HG02943 (cell line): ENCODE data around the gene VSTM2L.
A peak's percentile ranks its signal among the peaks of the same experiment; 100 is the strongest.

Experiments
- ATAC-seq: cut with Tn5 transposase; IDR thresholded peaks from one replicate; pipeline ENCODE4 v1.9.1; 2021; ENCODE audit warnings: mild to moderate bottlenecking, low read depth, moderate library complexity; ENCODE audit not compliant: unreplicated experiment

The VSTM2L gene

GRCh38 chr20:37983286-37983685 is 80.4 kb downstream of the VSTM2L start:
- no peak for ATAC-seq

GRCh38 chr20:37984018-37984785 is 81.3 kb downstream of the VSTM2L start:
- no peak for ATAC-seq

DNA sequence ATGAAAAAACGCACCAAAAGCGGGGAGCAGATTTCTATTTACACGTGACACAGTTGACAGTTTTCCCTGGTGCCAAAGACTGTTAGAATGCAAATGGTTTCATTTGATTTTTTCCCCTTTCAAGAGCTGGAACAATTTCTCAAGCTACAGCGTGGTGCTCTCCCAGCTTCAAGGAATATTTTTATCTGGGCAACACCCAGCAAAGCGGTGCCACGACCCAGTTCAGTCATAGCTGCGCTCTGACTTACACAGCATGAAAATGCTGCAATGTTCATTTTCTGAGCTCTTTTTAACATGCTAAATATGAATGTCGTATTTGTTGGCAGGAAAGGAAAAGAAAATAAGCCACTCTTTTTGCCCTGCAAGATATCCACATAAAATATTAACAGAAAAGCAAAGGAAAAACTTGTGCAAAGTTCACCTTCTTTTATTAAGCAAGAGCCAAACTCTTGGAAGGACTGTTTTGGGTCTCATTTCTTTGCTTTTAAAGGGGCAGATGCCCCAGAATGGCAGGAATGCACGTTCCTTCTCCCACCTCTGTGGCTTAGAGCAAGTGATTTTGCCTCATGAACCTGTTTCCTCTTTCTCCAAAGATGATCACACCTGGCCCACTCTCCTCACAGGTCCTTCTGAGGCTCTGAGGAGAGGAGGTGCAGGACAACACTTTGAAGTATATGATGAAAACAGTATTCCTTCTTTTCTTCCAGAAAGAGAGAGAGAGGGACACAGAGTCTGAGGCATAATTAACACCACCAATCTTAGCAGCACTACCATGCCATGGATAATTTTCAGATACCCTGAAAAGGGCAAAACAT is 83.3 kb downstream of the VSTM2L start:
- ATAC-seq = no peak

GRCh38 chr20:37986873-37987601 is 84.1 kb downstream of the VSTM2L start:
- no peak for ATAC-seq

DNA sequence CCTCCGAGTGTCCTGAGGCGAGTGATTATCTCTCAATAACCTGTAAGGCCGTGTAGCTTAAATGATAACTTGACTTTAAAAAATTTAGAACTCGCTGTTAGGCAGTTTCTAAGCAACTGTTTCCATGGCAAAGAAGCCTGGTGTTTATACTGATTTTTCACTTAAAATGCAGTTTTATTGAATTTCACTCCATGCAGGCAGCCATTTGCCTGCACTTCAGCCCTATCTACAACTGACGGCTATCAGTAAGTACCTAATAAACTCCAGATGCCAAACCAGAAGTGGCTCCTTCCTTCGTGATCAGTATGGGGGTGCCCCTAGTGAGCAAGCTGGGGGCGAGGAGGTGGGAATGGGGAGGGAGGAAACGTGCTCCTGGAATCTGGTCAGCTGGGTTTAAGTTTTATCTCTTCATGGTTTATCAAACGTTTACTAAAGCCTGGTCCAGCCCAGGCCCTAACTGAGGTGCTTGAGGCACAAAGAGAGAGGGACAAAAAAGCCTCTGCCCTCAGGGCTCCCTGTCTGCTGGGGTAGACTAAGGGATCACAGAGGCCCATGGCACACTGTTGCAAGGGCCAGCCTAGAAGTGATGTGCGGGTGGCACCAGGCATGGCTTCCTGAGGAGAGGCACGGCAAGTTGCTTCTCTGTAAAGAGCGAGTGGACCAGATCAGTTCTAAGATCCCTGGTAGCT is 84.8 kb downstream of the VSTM2L start:
- ATAC-seq = no peak

DNA sequence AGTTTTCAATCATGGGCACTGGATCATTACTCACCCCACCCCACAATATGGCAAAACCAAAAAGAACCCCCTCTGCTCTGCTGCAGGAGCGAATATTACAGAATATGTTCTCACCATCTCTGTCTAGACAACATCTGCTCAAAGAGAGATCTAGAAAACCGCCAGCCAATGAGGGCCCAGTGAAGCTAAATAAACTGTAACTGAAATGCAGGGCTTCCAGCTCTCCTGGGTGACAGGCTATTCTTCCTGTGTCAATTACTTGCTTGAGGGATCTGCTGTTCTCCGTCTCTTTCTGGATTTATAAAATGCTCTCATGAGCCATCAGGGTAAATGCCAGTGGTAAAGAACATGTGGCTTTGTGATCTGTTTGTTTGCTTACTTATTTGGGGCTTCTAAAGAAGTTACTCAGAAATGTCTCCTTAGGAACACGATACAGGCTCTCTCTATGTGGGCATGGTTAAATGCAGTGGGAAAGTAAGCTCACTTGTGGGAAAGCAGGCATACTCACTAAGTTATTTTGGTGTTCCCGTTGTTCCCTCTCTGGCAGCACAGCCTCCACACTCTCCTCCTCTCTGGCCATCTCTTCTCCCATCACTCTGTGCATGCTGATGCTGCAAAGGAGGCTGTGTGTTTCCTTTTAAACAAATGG is 85.5 kb downstream of the VSTM2L start:
- no peak for ATAC-seq

DNA sequence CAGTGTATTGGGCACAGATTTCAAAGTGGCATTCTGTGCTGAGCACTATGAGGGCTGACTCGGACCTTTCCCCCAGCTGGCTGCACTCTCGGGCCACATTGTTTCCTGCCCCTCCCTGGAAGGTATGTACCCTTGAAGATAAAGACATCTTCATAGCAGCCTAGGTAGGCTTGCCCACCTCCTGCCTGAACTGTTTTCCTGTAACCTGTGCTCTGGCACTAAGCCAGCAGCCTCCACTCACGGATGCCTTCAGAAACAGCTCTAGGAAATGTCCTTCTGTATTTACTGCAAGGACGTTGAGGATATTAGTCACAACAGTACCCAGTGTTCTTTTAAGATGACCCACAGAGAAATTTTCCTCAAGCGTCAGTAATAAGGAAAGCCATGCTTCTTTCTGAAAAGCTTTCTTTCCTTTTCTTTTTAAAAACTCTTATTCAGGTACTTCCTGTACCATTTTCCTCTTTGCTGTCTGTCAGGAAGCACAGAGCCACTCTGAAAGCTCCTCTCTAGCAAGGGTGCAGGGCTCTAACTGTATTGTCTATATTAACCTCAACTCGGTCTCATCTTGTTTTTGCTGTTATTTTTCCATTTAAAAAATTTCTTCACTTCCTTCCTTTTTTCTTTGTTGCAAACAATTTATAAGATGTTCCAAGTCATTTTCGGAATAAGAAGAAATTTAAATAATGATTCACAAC is 86.8 kb downstream of the VSTM2L start:
- no peak for ATAC-seq

DNA sequence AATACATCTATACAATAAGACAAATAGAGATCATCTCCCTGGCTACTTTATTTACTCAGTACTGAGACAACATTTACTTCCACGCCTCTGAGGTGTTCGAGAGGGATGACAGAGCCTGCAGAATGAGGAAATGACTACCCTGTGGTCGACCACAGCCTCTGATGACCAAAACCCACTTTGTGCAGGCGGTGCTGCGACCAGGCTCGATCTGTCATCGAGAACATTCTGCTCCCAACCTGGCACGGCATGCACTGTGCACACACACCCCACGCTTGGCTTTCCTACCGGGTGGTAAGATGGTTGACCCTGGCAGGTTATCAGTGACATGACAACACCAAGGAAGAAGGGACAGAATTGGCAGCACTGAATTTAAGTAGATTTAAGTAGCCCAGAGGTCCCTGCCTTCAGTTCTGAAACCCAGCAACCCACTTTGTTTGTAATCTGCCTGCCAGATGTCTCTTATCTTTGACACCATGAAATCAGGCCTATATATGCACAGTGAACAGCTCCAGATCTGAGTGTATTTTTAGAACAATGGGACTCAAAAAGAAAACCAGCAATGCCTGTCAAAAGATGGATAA is 87.7 kb downstream of the VSTM2L start:
- ATAC-seq = peak; percentile 89

DNA sequence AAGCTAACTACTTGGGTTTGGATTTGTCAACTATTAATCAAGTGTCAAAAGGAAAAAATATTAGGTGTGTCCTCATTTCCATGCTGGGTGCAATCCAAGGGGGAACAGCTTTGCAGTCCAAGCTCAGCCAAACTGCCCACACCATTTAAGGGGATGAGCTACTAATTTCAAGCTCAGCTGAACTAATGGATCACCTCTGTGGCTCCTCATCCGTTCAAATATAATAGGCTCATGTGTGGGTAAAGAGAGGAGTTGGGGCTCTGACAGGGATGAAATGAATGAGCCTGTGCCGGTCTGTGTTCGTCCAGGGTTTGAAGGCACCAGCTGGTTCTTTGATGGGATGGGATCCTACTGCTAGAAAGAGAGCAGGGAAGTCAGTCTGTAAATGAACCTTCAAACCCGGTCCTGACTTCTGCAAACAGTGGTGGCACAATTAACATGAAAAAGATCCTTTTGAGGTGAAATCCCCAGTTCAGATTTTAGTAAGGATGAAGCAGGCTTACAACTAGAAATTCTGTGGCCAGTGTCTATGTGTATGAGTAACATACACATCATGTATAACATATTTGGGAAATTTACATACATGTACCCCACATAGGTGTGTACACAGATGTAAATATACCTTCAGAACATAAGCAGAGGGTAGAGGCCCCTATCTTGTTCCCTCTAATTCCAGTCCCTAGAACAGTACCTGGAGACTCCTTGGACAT is 88.4 kb downstream of the VSTM2L start:
- no peak for ATAC-seq

GRCh38 chr20:37991908-37992307 is 89.0 kb downstream of the VSTM2L start:
- ATAC-seq = no peak

DNA sequence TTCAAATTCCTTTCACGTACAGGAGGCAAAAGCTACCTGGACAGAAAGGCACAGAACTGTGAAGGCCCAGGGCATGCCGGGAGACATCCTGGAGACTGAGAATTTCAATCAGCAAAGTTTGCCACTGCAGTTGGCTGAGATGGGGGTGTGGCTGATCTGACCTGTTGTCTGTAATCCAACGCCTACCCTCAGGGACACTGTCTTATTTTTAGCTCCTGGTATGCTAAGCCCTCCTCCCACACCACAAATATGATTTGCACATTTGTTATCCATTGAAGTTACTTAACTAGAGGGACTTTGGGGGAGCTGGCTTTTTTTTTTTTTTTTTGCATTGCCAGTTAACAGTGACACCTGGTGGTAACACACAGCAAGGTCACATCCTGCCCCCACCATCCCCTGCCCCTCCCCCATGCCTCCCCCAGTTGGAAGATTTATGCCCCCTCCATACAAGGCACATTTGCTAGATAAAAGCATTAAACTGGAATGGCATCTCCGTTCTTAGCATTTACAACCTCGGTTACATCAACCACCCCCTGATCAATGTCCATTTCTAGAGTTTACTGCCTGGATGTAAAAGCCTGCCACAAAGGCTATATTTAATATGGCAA is 90.0 kb downstream of the VSTM2L start:
- ATAC-seq = no peak

DNA sequence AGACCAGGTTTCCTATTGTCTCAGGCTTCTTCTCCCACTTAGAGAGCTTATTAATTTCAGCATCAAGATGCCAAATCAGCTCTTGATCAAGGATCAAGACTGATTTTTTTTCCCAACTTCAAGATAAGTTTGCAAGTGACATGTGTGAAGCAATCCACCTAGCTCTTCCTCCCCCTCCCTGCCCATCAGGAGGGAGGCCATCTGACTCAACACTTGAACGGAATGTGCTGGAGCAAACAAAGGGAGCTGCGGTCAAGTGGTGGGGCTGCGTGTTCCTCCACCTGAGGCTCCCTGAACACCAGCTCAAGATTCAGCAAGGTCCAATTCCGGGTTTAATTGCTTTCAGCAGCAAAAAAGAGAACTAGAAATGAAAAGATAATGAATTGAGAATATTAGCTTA is 91.6 kb downstream of the VSTM2L start:
- ATAC-seq = no peak
